Testis (tissue), 3 donors: ENCODE measurements around the gene ANKRD11. TPM values are rescaled to one million over a fixed set of nuclear protein-coding genes. Genes with fewer than 3 reads are reported as not detected.
"Not testable (repeated sequence)": the region's sequence is repeated elsewhere in the genome, so short reads cannot be mapped to it uniquely, and the experiment has no call there.

ENCODE experiments used
- DNase-seq: peaks from one replicate; pipeline ENCODE4 v3.0.0-alpha.2; 2019
- H3K27ac ChIP-seq, 2 donors: fragments of 200-600 bp; sonication (generic); one replicate each; pipeline ENCODE4 v1.5.1; 2019
- H3K27me3 ChIP-seq: fragments of 200-600 bp; sonication (generic); one replicate; pipeline ENCODE4 v1.5.1; 2019
- H3K36me3 ChIP-seq: fragments of 200-600 bp; sonication (generic); one replicate; pipeline ENCODE4 v1.5.1; 2017; ENCODE audit warnings: low read depth; ENCODE audit errors: missing control alignments
- H3K4me1 ChIP-seq: fragments of 200-600 bp; sonication (generic); one replicate; pipeline ENCODE4 v1.5.1; 2019
- H3K4me3 ChIP-seq, 2 donors: fragments of 200-600 bp; sonication (generic); one replicate each; pipeline ENCODE4 v1.5.1; 2017 to 2019
- H3K9me3 ChIP-seq: fragments of 200-600 bp; sonication (generic); one replicate; pipeline ENCODE4 v1.5.1; 2017
- POLR2A ChIP-seq: fragments of 450-650 bp; IDR thresholded peaks from one replicate; pipeline ENCODE4 v1.6.1; 2017; ENCODE audit warnings: antibody characterized with exemption, mild to moderate bottlenecking, moderate library complexity
- WGBS, 2 donors: methylation state at CpG; one replicate each; pipeline ENCODE4 v1.1.5; 2018; 5-methylcytosine and 5-hydroxymethylcytosine counted together
- intact Hi-C: fragments of 100-400 bp; cut with DNase I; formaldehyde crosslinking; loops from one replicate; pipeline ENCODE4 v1.15.1; 2023; ENCODE audit warnings: low total_unique reads
- polyA plus RNA-seq: library from polyadenylated mRNA; stranded (reverse); fragments of 350-450 nt; fragmentation: Illumina TruSeq; extraction: RNeasy Lipid Tissue Mini Kit (QIAGEN cat#74804); gene quantifications from one replicate; pipeline ENCODE4 v1.2.3, GENCODE V29; 2014; ENCODE audit warnings: low read depth, low replicate concordance; ENCODE audit not compliant: insufficient read depth
- total RNA-seq, 2 donors: library from RNA; depleted of rRNA; stranded (reverse); fragments of >200 nt; gene quantifications; one replicate each; pipeline ENCODE4 v1.2.3, GENCODE V29; 2016
- TF ChIP-seq, protein P1 (sequence below), 3 experiments: fragments of 450-650 bp in 2 of 3; fragments of 200-600 bp in 1 of 3; sonication (generic) in 1 of 3; IDR thresholded peaks; one replicate each; pipeline ENCODE4 v1.5.1; 2016 to 2019; ENCODE audit warnings: antibody characterized with exemption in 3 of 3, mild to moderate bottlenecking in 2 of 3, moderate library complexity in 1 of 3

Gene ANKRD11
- total and polyA plus RNA-seq, 3 donors from 2014 or later: 49.7 to 187 (median 150) TPM

DNA sequence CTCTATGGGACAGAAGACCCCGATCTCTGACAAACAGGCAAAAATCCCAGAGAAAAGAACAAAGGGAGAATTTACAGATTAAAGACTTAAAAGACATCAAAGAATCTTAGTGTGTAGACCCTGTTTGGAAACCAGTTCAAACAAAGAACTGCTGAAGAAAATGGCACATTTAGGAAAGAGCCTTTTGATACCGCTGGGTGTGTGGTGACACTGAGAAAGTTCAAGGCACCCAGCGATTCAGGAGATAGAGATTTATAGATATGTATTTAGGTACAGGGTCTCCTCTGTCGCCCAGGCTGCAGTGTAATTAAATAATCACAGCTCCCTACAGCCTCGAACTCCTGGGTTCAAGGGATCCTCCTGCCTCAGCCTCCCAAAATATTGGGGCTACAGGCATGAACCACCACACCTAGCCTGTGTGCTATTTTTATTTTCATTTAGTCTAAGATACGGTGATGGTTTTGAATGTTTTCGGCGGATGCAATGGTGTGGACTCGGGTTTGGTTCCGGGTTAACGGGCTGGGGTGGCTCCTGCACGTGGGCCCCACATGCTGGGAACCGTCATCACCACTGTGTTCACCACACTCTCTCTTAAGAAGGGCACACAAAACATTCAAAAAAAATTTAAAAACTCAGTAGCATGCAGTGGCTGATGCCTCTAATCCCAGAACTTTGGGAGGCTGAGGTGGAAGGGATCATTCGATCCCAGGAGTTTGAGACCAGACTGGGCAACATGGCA lies 158.8 kb downstream of the ANKRD11 start:
- Histone ChIP-seq H3K27ac (no peak overlapping the region), H3K27me3 (no peaks in the 10 kb centered on the region), H3K4me3 (no peak overlapping the region), H3K36me3 (no peaks in the 10 kb centered on the region), H3K9me3 (no peaks in the 10 kb centered on the region), H3K4me1 (peaks cover 33% of the 10 kb centered on the region)
- no peak for TF ChIP-seq POLR2A
- TF ChIP-seq, protein P1, sequence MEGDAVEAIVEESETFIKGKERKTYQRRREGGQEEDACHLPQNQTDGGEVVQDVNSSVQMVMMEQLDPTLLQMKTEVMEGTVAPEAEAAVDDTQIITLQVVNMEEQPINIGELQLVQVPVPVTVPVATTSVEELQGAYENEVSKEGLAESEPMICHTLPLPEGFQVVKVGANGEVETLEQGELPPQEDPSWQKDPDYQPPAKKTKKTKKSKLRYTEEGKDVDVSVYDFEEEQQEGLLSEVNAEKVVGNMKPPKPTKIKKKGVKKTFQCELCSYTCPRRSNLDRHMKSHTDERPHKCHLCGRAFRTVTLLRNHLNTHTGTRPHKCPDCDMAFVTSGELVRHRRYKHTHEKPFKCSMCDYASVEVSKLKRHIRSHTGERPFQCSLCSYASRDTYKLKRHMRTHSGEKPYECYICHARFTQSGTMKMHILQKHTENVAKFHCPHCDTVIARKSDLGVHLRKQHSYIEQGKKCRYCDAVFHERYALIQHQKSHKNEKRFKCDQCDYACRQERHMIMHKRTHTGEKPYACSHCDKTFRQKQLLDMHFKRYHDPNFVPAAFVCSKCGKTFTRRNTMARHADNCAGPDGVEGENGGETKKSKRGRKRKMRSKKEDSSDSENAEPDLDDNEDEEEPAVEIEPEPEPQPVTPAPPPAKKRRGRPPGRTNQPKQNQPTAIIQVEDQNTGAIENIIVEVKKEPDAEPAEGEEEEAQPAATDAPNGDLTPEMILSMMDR (IDR thresholded peaks at IDR 0.05): no peak
- no peak for DNase-seq
- intact Hi-C loops: loop anchor here (10.0 kb wide), 1 partner anchor 173 kb away; the partner anchor contains the start of gene SPG7
- 85 to 89% methylated on average over 14 of the region's 14 CpGs for WGBS, 2 donors

DNA sequence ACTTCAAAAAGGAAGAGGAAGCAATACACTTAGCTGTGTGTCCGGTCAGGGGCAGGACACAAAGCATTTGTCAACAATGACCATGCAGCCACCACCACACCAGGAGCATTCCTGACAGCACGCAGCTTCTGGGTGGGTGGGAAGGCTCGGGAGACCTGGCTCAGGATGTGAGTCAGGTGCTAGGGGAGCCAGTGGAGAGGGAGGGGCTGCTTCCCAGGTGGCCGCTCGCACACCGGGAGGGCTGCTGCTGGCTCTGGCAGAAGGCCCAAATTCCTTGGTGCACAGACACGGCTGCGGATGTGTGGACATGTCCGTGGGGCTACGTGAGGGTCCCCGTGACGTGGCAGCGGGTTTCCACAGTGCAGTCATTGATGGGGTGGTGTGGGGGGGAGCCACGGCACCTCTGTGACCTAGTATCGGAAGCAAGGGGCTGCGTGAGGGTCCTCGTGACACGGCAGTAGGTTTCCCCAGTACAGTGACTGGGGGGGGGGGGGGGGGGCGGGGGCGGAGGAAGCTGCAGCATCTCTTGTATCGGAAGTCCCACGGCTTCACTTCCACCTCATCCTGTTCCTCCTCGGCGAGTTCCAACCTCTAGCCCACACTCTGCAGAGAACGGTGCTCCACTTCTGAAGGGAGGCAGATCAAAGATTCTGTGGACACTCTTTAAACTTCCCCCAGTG lies 160.0 kb downstream of the ANKRD11 start:
- DNase-seq: no peak
- no peak overlapping the region for H3K27ac ChIP-seq
- H3K4me3 ChIP-seq: no peak overlapping the region
- no peaks in the 10 kb centered on the region for H3K27me3 ChIP-seq
- no peaks in the 10 kb centered on the region for H3K36me3 ChIP-seq
- no peaks in the 10 kb centered on the region for H3K9me3 ChIP-seq
- TF ChIP-seq POLR2A: no peak
- TF ChIP-seq, protein P1 (IDR thresholded peaks at IDR 0.05): no peak
- 49 to 58% methylated on average over 14 to 16 of the region's 25 CpGs for WGBS, 2 donors
- peaks cover 42% of the 10 kb centered on the region for H3K4me1 ChIP-seq
- intact Hi-C loops: loop anchor here (10.0 kb wide), 1 partner anchor 174 kb away; the partner anchor contains the start of gene SPG7

DNA sequence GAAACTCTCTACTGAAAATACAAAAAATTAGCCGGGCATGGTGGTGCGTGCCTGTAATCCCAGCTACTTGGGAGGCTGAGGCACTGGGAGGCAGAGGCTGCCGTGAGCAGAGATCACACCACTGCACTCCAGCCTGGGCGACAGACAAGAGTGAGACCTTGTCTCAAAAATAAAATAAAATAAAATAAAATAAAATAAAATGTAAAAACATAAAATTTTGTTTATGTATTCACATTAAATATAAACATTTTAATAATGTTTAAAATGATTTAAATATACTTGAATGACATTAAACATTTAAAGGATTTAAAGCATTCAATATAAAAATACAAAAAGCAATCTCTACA lies 160.6 kb downstream of the ANKRD11 start:
- H3K36me3 ChIP-seq, DNase-seq, H3K4me3 ChIP-seq, H3K27ac ChIP-seq, H3K27me3 ChIP-seq, H3K9me3 ChIP-seq: not testable (repeated sequence)
- 91 to 92% methylated on average over 4 of the region's 4 CpGs for WGBS, 2 donors
- peaks cover 37% of the 10 kb centered on the region for H3K4me1 ChIP-seq
- intact Hi-C loops: loop anchor here (10.0 kb wide), 1 partner anchor 175 kb away; the partner anchor contains the start of gene SPG7

DNA sequence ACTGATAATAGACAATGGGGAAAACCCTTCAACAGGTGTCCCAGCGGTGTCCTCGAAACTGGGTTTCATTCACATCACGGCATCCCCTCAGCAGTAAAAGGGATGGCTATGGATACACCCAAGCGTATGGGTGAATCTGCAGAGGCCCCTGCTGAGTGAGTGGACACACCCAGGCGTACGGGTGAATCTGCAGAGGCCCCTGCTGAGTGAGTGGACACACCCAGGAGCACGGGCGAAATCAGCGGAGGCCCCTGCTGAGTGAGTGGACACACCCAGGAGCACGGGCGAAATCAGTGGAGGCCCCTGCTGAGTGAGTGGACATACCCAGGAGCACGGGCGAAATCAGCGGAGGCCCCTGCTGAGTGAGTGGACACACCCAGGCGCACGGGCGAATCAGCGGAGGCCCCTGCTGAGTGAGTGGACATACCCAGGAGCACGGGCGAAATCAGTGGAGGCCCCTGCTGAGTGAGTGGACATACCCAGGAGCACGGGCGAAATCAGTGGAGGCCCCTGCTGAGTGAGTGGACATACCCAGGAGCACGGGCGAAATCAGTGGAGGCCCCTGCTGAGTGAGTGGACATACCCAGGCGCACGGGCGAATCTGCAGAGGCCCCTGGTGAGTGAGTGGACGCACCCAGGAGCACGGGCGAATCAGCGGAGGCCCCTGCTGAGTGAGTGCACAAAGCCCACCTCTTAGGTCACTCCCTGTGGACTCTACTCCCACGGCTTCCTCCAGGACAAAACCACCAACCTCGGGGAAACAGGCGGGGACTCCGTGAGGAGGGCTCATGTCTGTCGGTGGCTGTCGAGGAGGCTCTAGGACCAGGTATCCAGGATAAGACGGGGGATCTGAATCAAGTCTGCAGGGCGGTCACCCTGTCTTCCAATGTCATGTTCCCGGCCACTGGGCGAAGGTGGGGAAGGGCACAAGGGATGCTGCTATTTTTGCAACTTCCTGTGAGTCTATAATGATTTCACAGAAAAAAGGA lies 161.7 kb downstream of the ANKRD11 start:
- H3K27ac ChIP-seq, H3K4me3 ChIP-seq, intact Hi-C loops, DNase-seq, H3K9me3 ChIP-seq, H3K27me3 ChIP-seq, H3K36me3 ChIP-seq: not testable (repeated sequence)
- WGBS, 2 donors: 85 to 89% methylated on average over 27 to 41 of the region's 41 CpGs
- peaks cover 27% of the 10 kb centered on the region for H3K4me1 ChIP-seq

- no peak overlapping the region for H3K27ac ChIP-seq
- H3K36me3 ChIP-seq: no peaks in the 10 kb centered on the region
- intact Hi-C loops: no loop called here
- no peak for DNase-seq
- H3K4me1 ChIP-seq: peaks cover 26% of the 10 kb centered on the region
- TF ChIP-seq, protein P1 (IDR thresholded peaks at IDR 0.05): no peak
- no peak for TF ChIP-seq POLR2A
- H3K9me3 ChIP-seq: no peaks in the 10 kb centered on the region
- WGBS, 2 donors: 84 to 92% methylated on average over 6 to 7 of the region's 7 CpGs
- no peak overlapping the region for H3K4me3 ChIP-seq
- H3K27me3 ChIP-seq: no peaks in the 10 kb centered on the region
Observed at GRCh38 chr16:89326721-89327120, 163.6 kb downstream of the ANKRD11 start.
